ENCODE measurements around the gene PTPN14.
A peak's percentile ranks its signal among the peaks of the same experiment; 100 is the strongest.
"Not testable (repeated sequence)": the region's sequence is repeated elsewhere in the genome, so short reads cannot be mapped to it uniquely, and the experiment has no call there.

PTPN14 gene

GRCh38 chr1:214551436-214552173 lies at the start of gene PTPN14:
Gene PTPN14 (minus strand): TSS chr1:214551602. CDS start chr1:214464803, 86,799 bp downstream.
- DNase-seq, result peak; percentile 11

DNA sequence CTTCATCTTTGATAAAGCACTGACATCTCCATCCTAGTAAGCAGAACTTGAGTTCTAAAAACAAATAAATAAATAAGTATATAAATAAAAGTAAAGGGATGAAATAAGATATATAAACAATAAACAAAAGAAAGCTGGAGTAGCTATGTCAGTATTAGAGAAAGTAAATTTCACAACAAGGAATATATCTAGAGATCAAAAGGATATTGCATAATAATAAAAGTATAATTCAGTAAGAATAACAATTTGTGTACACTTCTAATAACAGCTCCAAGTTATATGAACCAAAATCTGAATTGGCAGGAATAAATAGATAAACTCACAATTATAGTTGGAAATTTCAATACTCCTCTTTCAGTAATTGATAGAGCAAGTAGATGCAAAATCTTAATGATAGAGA lies 41.8 kb upstream of the PTPN14 start:
- DNase-seq, result no peak

GRCh38 chr1:214591918-214592317 lies 40.5 kb upstream of the PTPN14 start:
- not testable (repeated sequence) for DNase-seq

GRCh38 chr1:214590696-214591095 lies 39.3 kb upstream of the PTPN14 start:
- DNase-seq, result no peak

- DNase-seq, result no peak
Observed at GRCh38 chr1:214588963-214589597, 37.7 kb upstream of the PTPN14 start.

GRCh38 chr1:214587165-214587564 lies 35.8 kb upstream of the PTPN14 start:
- no peak for DNase-seq

GRCh38 chr1:214586621-214587020 lies 35.2 kb upstream of the PTPN14 start:
- DNase-seq, result no peak

- no peak for DNase-seq
Observed at GRCh38 chr1:214584805-214585766, 33.7 kb upstream of the PTPN14 start.

- no peak for DNase-seq
Observed at GRCh38 chr1:214583824-214584554, 32.6 kb upstream of the PTPN14 start.

DNA sequence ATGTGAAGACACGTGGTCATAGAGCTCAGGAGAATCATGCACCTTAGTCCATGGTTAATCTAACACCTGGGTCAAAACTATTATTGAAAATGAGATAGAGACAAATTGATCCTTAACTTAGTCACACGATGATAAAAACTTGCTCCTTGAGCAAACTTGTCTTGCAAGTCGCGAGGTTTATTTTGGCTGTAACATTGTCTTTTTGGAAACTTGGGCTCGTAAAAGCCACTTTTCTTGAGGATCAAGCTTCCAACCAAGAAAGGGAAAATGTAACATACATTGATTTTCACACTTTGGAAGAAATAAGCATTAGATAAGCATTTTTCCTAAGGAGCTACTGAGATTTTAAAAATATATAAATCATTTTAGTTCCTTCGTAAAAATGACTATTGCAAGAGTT lies 31.7 kb upstream of the PTPN14 start:
- DNase-seq, result no peak

DNA sequence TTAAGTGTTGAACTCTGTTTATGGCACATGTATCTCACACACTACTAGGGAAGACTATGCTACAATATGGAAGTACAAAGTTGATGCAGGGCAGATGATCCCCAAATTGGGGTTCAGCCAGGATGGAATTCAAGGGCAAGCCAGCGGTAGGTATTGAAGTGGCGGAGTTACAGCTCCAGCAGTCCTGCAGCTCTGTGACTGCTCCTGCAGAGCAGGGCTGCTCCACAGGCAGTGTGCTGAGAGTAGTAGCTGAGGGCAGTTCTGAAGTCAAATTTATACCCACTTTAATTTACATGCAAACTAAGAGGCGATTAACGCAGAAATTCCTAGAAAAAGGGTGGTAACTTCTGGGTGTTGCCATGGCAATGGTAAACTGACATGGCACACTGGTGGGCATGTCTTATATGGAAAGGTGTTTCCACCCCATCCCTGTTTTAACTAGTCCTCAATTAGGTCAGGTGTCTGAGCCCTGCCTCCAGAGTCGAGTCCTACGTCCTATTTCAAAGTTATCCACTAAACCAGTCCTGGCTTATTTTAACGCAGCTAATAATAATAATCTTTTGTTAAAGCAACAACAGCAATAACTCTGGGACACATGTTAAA lies 31.0 kb upstream of the PTPN14 start:
- no peak for DNase-seq

DNA sequence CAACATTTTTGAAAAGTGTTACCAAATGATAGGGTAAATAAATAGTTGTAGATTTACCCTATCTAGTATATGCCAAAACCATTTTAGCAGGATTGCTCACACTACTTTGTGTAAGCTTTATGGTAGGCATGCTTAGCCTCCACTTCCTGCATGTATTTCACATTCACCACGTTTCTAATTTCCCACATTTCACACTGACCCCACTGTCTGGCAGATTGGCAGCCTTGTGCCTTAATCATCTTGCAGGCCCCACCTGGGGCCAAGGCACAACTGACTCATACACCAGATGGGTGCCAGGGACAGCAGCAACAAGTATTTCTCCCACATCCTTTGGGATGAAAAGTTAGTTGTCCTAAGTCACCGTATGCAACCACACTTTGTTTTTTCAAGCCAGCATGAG lies 30.4 kb upstream of the PTPN14 start:
- no peak for DNase-seq

DNA sequence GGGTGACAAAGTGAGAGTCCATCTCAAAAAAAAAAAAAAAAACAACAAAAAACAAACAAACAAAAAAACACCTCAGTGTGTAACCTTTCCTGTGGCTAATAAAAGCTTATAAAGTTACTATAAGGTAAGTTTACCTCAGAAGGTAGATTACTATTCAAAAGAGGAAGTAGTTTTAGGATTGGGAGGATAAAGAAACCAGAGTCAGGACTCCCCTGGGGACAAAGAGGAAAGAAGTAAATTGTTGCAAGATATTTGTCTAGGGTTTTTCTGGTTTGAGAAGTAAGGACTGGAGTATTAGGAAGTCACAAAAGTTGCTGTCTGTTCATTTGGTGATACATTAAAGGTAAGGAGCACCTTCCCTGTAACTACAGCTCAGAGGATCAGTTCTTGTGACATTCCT lies 27.8 kb upstream of the PTPN14 start:
- DNase-seq, result no peak

DNA sequence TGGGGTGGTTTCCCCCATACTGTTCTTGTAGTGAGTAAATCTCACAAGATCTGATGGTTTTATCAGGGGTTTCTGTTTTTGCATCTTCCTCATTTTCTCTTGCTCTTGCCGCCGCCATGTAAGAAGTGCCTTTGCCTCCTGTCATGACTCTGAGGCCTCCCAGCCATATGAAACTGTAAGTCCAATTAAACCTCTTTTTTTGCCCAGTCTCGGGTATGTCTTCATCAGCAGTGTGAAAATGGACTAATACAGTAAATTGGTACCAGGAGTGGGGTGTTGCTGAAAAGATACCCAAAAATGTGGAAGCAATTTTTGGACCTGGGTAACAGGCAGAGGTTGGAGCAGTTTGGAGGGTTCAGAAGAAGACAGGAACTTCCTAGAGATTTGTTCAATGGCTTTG lies 24.7 kb upstream of the PTPN14 start:
- DNase-seq, result not testable (repeated sequence)

DNA sequence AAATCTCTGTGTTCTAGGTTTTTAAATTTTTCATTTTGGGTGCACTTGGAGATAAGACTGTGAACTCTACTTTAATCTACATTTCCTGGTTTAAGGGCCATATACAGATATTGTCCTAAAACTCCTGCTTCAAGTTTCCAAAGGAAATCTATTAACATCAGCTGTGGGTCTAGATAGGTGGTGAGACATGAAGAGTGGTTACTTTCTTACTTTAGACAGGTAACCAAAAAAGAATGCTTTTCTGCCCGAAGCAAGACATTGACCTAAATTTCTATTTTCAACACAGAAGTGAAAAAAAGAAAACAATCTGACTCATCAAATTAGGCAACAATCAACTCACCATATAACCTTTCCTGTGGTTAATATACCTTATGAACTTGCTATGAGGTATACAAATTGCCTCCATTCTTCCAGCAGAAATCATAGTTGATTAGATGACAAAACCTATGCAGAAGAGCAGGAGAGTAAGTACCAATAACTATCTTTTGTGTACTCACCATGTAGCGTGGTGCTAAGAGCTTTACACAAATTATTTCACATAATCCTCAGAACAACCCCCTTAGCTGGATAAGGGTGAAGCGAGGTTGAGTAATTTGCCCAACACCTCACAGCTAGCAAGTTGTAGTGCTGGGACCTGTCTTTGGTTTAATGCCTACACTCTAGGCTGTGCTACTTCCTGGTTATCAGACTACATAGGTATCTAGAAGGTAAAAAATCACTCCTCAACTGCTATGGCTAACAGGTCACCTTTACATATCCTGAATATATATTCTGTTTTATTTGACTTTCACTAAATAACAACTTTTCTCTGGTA lies 23.4 kb upstream of the PTPN14 start:
- no peak for DNase-seq

DNA sequence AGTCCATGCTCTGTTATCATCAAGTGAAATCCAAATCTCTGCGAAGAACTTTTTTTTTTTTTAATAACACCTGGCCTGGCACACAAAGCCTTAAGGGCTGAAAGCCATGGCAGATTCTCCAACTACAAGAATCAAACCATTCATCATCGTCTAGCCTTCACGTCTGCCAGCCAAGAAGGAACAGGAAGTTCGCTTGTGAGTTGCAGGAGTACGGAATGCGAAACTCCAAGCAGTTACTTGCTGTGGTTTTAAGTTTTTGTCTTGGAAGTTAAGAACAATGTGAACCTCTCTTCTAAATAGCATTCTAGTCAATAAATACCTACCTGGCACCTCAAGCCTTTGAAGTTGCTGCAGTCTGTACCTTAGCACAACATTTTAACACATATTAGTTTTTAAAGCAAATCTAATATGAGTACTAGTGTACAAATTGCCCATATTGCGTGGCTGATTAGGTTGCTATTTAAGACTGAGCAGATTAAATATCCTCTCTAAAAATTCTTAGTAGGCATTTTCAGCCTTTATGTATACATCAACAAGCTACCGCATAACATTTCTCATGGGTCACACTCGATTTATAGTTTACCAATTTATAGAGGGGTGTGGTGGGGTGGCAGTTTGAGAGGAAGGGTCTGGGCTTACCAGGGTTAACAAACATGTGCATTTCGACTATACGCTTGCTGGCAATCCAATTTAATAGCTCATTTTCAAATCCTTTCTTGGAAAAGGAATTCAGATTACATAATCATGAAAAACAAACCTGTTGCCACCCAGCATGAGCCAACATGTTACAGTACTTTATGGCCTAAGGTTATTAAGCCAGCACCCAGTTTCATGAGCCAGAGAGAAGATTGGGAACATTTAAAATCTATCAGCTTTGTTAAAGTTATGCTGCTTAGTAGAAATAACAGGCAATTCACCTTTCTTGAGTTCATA lies 22.2 kb upstream of the PTPN14 start:
- no peak for DNase-seq

- no peak for DNase-seq
Observed at GRCh38 chr1:214571281-214571680, 19.9 kb upstream of the PTPN14 start.

- DNase-seq, result no peak
Observed at GRCh38 chr1:214570442-214570841, 19.0 kb upstream of the PTPN14 start.

DNA sequence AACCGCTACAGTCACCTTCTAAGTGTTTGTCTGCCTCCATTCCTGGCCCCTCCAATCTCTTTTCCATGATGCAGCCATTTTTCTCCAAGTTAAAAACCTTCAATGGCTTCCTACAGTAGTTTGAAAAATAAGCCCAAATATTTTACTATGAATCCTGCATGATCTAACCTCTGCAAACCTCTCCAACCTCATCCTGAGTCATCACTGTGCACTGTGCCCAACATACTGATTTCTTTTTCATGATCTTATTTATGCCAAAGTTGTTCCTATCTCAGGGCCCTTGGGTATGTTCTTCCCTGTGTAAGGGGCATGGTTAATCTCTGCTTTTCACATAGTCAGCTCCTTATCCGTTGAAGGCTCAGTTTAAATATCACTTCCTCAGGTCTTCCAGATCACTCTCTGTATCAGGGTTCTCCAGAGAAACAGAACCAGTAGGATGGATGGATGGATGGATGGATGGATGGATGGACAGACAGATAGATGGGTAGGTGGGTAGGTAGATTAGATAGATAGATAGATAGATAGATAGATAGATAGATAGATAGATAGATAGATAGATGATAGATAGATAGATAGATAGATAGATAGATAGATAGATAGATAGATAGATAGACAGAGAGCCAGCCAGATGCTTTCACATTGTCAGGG lies 18.1 kb upstream of the PTPN14 start:
- DNase-seq, result no peak

- DNase-seq, result no peak
Observed at GRCh38 chr1:214568328-214568727, 16.9 kb upstream of the PTPN14 start.

Measured in NCI-H1105 (cell line).